OCI-M2 (cell line): ENCODE data around the gene TGFBR2.
"Not testable (repeated sequence)": the region's sequence is repeated elsewhere in the genome, so short reads cannot be mapped to it uniquely, and the experiment has no call there.

ENCODE experiments used
- DNase-seq: peaks from one replicate; lab custom pipeline; 2025; ENCODE audit not compliant: unreplicated experiment; lab: John Stamatoyannopoulos, UW

Gene TGFBR2

GRCh38 chr3:30654269-30654668, 47.9 kb downstream of the TGFBR2 start:
- DNase-seq, result no peak

GRCh38 chr3:30655187-30655812, 48.9 kb downstream of the TGFBR2 start:
- DNase-seq, result no peak

GRCh38 chr3:30656624-30657141, 50.3 kb downstream of the TGFBR2 start:
- no peak for DNase-seq

- DNase-seq, result no peak
Measured at GRCh38 chr3:30657914-30658313, 51.5 kb downstream of the TGFBR2 start.

- DNase-seq, result no peak
Measured at GRCh38 chr3:30658328-30659052, 52.1 kb downstream of the TGFBR2 start.

GRCh38 chr3:30659270-30660130, 53.1 kb downstream of the TGFBR2 start:
- no peak for DNase-seq

- no peak for DNase-seq
Measured at GRCh38 chr3:30660136-30660535, 53.7 kb downstream of the TGFBR2 start.

- DNase-seq, result no peak
Measured at GRCh38 chr3:30660656-30661055, 54.3 kb downstream of the TGFBR2 start.

- no peak for DNase-seq
Measured at GRCh38 chr3:30661098-30661873, 54.9 kb downstream of the TGFBR2 start.

- no peak for DNase-seq
Measured at GRCh38 chr3:30662836-30663235, 56.4 kb downstream of the TGFBR2 start.

GRCh38 chr3:30663533-30664241, 57.3 kb downstream of the TGFBR2 start:
- DNase-seq, result no peak

- DNase-seq, result no peak
Measured at GRCh38 chr3:30664459-30664858, 58.1 kb downstream of the TGFBR2 start.

- no peak for DNase-seq
Measured at GRCh38 chr3:30664884-30665283, 58.5 kb downstream of the TGFBR2 start.

- no peak for DNase-seq
Measured at GRCh38 chr3:30665539-30665938, 59.1 kb downstream of the TGFBR2 start.

GRCh38 chr3:30666572-30667279, 60.3 kb downstream of the TGFBR2 start:
- DNase-seq, result no peak

GRCh38 chr3:30667280-30667651, 60.9 kb downstream of the TGFBR2 start:
- DNase-seq, result peak; percentile 17

GRCh38 chr3:30668051-30668609, 61.7 kb downstream of the TGFBR2 start:
- DNase-seq, result no peak

- DNase-seq, result not testable (repeated sequence)
Measured at GRCh38 chr3:30669360-30669934, 63.0 kb downstream of the TGFBR2 start.

GRCh38 chr3:30670292-30670691, 63.9 kb downstream of the TGFBR2 start:
- DNase-seq, result no peak
